HTR-8/SVneo (cell line): ENCODE results near the gene COL27A1.

Source experiments
- DNase-seq: peaks from one replicate; pipeline ENCODE4 v3.0.0; 2011; ENCODE audit warnings: low spot score, mixed read lengths; ENCODE audit not compliant: insufficient read length
- FAIRE-seq: peaks from 2 replicates; lab custom pipeline; 2011; peaks lifted over from hg19 to GRCh38; lab: Jason Lieb, UNC

COL27A1 gene

DNA sequence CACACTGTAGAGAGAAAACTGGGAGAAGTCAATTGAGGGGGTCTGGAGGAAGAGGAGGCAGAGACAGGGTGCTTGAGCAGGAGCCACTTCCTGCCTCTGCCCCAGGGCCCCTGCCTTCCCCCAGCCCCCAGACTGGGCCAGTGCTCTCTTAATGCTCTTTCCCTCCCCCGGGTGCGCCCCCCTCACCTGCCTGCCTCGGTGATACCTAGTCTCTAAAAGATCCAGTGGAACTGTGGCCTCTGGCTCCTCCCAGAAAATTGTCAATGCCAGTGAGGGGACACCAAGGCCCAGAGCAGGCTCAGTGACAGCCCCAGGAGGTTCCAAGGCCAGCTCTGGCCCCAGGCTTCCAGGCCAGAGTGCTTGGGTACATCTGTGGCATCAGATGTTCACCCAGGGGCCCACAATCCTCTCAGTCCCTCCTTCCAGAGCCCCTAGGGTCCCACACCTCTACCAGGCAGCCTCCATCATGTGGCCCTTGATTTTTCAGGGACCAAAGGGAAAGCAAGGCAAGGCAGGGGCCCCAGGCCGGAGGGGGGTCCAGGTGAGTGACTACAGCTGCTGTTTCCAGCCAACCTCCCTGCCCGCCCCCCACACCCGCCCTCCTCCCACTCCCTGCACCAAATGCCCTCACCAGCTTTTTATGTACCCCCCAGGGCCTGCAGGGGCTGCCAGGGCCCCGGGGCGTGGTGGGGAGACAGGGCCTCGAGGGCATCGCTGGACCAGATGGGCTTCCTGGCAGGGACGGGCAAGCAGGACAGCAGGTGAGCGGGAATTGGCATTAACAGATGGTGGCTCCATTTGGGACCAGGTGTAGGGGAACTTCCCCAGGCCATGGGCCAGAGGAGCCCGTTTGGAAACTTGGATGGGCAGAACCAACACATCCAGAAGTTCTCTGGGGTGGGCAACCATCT is 134.5 kb downstream of the COL27A1 start:
- DNase-seq: no peak
- FAIRE-seq: no peak

DNA sequence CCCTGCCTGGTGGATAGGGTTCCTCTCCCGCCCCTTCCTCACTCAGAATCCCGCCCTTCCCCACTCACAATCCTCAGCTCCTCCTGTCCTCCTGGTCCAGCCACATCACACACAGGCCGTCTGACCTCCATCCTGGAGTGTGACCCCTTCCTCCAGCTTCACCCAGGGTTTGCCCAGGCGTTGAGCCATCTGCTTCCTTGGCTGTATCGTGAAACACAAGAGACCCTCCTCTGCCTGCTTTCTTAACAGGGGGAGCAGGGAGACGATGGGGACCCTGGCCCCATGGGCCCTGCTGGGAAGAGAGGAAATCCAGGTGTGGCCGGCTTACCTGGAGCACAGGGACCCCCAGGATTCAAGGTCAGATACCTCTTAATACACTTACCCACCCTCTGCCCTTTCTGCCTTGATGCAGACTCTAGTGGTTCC is 135.2 kb downstream of the COL27A1 start:
- no peak for DNase-seq
- no peak for FAIRE-seq

DNA sequence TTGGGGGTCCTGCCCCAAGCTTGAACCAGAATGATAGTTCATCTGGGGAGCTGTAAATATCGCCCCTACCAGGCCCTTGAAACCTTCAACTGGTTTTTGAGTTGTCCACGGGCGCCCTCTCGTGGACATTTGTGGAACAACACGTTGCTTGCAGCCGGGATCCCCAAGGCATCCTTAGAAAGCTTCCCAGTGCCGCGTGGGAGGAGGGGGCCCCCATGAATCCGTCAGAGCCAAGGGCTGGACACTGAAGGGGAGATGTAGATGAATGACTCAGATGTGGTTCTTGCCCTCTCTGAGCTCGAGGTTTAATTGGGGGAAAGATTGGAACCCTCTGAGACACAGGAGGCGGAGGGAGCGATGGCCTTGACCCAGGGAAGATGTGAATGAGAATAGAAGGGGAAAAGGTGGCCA is 135.7 kb downstream of the COL27A1 start:
- DNase-seq (peak; percentile 54), FAIRE-seq (no peak)

DNA sequence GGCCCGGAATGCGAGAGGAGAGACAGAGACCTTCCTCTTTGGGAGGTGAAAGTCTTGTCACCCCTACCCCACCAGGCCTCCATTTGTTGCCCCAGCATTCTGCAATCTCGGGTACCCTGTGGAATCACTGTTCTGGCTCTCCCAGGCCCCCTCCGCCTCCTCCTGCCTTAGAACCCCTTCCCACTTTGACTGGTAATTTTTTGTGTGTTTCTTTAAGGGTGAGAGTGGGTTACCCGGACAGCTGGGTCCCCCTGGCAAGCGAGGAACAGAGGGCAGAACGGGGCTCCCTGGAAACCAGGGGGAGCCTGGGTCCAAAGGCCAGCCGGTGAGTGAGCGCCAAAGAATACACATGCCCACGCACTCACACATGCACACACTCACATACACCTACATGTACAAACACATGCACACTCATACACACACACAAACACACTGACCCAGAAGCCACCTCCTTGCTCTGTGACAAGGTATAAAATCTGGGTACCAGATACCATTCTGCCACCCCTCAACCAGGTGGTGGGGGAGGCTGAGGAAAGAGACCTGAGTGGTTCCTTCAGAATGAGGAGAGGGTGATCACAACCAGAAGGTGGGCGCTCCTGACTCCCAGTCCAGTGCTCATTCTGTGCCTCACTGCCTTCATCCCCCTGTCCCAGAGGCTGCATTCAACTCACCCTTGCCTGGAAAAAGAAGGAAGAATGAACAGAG is 136.7 kb downstream of the COL27A1 start:
- DNase-seq: no peak

DNA sequence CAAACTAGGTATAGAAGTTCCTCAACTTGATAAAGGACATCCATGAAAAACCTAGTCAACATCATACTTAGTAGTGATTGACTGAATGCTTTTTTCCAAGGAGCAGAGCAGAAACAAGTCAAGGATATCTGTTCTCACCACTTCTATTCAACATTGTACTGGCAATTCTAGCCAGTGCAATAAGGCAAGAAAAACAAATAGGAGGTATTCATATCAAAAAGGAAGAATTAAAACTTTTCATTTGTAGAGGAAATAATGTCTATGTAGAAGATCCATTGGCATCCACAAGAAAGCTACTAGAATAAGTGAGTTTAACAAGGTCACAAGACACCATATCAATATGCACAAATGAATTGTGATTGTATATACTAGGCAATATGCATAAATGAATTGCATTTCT is 139.3 kb downstream of the COL27A1 start:
- DNase-seq (no peak), FAIRE-seq (no peak)

More for the DNA sequence above, 136.7 kb downstream of the COL27A1 start:
- no peak for FAIRE-seq

DNA sequence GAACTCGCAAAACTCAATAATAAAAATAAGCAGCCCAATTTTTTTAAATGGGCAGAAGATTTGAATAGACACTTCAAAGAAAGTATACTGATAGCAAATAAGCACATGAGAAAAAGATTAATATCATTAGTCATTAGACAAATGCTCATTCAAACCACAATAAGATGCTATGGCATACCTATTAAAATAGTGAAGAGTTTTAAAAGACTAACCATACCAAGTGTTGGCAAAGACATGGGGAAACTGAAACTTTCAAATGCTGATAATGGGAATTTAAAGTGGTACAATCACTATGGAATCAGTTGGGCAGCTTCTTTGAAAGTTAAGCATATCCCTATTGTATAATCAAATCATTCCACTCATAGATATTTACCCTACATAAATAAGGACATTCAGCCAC is 141.0 kb downstream of the COL27A1 start:
- no peak for DNase-seq
- FAIRE-seq: no peak

DNA sequence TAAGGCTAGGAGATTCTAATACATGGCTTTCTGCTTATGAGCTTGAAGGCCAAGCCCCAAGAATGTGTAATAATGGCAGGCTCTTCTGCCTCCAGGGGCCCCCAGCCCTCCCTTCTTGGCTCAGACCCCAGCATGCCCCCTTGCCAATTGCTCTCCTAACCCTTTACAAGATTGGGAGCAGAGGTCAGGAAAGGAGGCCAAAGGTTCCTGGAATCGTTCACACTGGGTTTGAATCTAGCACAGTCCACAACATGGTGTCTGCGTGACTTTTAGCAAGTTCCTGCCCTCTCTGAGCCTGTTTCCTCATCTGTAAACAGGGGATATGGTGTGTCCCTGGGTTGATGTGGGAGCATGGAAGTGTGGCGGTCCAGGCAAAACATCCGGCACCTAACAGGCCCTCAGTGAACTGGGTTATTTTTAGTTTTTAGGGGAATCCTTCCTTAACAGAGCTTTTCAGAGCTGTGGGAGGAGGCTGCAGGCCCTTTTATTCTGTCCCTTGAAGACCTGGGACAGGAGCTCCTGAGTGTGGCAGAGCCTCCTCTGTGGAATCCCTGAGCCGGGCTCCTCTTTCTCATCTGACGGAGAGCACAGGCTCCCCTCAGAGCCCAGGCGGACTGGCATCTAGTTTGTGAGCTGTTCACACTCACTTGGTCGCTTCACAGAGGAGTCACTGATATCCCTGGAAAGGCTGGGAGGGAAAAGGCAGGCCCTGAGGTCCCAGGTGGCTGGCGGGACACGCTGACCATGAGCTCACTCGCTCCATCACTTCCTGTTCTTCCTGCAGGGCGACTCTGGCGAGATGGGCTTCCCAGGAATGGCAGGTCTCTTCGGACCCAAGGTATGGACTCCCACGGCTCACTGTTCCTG is 144.2 kb downstream of the COL27A1 start:
- no peak for FAIRE-seq

DNA sequence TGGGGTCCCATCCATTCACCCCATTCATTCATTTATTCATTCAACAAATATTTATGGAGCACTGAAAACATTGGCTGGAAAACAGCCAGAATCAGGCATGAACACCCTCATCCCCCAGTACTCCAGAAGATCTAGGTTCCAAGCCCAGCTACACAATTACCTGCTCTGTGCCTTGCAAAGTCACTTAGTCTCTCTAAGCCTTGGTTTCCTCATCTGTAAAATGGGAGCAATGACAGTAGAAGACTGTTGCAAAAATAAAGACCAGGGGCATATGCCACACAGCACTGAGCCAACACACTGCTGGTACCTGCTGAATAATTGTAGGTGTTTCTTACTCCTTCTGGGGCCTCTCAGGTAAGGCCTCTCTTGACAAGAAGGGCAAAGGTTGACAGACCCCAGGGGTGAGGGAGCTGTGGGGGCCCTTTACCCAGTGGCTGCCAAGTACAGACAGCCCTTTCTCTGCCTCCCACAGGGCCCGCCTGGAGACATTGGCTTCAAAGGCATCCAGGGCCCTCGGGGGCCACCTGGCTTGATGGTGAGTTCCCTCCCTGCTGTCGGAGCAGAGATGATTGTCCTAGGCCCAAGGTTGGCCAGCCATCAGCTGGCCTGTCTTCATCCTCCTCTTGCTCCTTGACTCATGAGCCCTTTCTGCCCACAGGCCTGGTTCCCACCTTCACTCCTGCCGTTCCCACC is 145.0 kb downstream of the COL27A1 start:
- no peak for FAIRE-seq
- DNase-seq: no peak

More for the DNA sequence above, 144.2 kb downstream of the COL27A1 start:
- no peak for DNase-seq

DNA sequence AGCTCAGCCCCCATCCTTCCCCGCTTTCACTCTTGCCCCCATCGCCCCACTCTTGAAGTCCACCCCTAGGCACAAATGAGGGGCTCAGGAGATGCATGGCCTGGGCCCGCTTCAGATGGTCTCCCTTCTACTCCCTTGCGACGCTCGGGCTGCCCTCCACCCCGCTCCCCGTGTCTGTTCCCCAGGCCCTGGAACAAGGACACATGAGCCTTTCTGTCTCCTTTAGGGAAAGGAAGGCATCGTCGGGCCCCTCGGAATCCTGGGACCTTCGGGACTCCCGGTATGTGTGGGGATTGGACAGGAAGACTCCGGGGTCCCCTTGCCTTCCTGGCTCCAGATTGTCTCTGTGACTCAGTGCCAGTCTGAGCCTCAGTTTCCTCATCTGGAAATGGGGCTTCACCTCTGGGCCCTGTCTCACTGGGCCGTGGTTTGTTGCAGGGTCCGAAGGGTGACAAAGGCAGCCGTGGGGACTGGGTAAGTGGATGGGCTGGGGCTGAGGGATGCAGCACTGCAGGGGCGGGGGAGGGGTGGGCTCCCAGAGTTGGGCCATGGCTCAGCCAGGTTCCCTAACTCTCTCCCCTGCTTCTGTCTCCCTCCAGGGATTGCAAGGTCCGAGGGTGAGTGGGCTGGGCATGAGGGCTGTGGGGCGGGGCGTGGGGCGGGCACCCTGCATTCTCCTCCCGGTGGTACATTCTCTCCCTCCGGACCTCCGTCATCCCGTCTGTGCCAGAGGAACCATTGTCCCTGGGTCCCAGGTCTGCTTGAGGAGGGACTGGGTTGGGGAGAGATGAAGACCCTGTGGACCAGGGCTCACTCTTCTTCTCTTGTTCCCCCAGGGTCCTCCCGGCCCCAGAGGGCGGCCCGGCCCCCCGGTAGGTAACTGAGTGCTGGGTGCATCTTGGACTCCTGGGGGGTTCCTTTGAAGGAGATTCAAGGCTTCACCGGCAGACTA is 145.8 kb downstream of the COL27A1 start:
- no peak for FAIRE-seq
- DNase-seq: no peak

DNA sequence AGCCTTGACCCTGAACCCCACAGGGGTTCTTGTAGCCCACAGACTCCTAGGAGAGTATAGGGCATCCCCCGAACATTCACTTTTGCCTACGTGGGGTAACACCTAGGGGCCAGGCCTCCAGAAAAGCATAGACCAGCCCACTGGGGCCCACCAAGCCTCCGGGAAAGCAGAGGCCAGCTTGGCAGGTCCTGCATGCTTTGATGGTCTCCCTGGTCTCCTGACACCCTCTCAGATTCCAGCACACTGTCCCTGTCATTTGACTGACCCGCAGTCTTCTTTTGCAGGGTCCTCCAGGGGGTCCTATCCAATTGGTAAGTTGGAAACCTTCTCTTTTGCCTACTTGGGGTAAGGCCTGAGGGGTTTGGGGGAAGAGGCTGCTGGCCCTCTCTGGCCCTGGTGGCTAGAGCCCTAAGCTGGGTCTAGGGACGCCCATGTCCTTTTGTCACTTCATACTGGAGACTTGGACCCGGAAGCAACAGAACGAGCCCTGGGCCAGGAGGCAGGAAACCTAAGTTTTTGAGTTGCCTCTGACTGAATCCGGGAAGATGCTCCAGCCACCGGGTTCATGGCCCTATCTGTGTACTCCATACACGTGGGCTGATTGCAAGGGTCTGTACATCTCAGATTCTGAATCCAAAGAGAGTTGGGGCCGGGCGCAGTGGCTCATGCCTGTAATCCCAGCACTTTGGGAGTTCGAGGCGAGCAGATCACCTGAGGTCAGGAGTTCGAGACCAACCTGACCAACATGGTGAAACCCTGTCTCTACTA is 146.6 kb downstream of the COL27A1 start:
- DNase-seq (no peak), FAIRE-seq (no peak)

DNA sequence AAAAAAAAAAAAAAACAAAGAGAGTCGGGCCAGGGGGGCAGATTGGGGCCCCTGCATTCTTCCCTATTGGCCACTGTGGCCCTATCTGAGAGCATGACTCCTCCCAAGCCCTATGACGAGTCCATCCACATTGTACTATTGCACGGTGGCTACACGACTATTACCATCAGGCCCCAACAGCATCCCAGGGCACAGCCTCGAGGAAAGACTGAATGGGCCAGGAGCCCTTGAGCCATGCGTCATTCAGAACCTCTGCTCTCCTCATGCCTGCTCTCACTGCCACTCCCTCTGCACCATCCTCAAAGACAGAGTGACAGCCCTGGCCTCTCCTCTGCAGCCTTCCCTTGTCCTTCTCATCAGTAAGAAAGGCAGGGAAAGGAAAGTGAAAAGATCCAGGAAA is 147.4 kb downstream of the COL27A1 start:
- FAIRE-seq (no peak), DNase-seq (no peak)

DNA sequence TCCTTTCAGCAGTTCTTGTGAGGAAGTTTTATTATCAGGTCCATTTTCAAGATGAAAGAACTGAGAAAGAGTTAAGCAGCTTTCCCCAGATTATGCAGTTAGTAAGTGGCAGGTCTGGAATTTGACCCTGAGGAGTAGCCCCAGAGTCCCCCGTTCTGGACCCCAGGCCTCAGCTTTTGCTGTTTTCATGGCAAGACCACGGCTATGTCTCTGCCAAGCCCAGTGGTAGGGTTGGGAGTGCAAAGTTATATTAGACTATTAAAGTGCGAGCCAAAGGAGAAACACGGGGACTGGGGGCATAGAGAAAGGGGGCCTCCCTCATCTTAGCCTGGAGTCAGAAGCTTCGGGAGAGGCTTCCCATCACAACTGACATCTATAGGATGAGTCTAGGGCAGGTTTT is 148.2 kb downstream of the COL27A1 start:
- DNase-seq: no peak
- FAIRE-seq: no peak

DNA sequence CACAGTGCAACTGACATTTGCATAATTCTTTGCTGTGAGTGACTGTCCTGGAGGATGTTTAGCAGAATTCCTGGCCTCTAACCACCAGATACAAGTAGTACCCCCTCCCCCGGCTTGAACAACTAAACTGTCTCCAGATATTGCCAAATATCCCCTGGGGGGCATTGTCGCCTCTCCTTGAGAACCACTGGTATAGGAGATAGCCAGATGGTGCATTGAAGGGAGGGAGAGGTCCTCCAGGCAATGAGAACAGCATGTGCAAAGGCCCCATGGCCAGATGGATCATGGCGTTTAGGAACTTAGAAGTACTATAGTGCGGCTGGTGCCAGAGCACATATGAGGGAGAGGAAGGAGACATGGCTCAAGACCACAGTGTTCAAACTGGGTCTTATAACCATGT is 148.6 kb downstream of the COL27A1 start:
- DNase-seq: no peak
- FAIRE-seq: no peak

DNA sequence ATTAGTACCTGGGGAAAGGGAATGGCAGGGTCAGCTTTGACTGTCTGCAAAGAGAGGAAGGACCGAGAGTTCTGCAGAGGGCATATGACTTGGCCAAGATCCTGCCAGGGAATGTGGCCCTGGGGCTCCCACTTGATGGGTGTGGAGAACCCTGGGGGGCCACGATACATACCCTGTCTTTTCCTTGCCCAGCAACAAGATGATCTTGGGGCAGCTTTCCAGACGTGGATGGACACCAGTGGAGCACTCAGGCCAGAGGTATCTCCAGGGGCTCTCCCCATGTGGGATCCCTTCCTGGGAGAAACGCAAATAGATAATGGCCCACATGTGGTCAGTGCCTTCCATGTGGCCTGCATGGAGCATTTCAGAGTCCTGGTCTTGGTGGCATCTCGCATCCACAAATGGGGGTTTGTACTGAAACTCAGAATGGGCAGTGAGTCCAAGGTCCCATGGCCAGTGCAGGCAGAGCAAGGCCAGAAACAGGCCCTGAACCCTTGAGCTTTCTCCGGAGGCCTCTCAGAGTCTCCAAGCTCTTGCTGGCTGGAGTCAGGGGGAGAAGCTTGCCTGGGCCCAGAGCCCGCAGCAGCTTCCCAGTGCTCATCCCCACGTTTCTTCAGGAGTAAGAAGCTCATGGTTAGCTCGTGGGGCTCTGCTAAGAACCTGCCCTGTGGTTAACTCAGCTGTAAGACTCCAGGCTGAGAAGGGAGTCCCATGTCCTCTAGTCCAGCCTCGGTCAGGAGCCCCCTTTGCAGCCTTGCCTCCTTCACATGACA is 149.3 kb downstream of the COL27A1 start:
- DNase-seq: no peak
- FAIRE-seq: no peak

DNA sequence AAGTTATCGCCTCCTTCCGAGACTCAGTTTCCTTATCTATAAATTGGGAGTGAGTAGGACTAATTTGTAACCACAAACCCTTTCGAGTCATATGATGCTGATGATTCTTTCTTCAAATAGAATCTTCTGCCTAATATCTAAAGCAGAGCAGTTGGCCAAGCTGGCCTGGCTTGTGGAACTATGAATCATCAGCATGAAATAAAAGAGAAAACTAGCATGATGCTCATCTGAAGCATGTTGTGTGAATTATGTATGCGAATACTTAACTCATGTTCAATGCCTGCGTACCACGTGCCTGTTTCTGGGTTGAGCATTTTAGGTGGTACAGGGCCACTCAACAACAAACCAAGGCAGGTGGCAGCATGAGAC is 152.5 kb downstream of the COL27A1 start:
- FAIRE-seq: no peak

DNA sequence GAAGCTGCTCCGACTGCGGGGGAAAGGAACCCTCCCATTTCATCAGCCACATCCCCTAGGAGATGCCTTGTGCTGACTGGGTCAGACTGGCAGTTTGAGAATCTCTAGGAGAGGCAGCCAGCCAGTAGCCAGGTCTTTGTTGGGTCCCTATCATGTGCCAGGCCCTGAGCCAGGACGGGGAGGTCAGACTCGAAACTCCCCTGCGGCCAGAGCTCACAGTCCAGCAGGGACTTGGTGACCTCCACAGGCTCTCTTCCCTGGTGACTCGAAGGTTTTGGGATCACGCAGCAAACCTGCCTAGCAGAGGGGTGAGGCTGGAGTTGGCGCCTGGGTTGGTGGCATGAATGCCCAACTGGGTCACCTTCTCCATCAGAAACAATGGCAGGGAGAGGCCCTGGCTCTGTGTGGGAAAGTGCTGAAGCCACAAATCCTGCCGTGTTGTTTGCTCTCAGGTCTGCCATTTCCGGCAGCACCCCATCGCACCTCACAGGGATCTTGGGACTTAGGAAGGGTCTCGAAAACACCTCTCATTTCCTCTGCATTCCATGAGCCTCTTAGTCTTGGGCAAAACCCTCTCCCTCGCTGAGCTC is 153.1 kb downstream of the COL27A1 start:
- FAIRE-seq (no peak), DNase-seq (no peak)

More for the DNA sequence above, 152.5 kb downstream of the COL27A1 start:
- no peak for DNase-seq

DNA sequence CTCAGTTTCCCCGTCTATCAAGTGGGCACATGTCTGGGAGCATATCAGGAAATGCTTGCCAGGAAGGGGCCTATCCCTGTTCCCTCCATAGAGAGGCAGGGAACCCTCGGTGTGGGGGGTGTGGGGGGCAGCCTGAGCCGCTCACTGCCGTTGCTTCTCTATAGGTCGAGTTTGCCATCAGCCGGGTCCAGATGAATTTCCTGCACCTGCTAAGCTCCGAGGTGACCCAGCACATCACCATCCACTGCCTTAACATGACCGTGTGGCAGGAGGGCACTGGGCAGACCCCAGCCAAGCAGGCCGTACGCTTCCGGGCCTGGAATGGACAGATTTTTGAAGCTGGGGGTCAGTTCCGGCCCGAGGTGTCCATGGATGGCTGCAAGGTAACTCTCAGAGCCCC is 153.8 kb downstream of the COL27A1 start:
- FAIRE-seq (no peak), DNase-seq (no peak)
